Measurements from ENCODE around the gene PIP4K2B. TPM values are rescaled to one million over a fixed set of nuclear protein-coding genes. Genes with fewer than 3 reads are reported as not detected.

Gene PIP4K2B
- total RNA-seq, 1 experiment from 2014 or later = 47.4 TPM

DNA sequence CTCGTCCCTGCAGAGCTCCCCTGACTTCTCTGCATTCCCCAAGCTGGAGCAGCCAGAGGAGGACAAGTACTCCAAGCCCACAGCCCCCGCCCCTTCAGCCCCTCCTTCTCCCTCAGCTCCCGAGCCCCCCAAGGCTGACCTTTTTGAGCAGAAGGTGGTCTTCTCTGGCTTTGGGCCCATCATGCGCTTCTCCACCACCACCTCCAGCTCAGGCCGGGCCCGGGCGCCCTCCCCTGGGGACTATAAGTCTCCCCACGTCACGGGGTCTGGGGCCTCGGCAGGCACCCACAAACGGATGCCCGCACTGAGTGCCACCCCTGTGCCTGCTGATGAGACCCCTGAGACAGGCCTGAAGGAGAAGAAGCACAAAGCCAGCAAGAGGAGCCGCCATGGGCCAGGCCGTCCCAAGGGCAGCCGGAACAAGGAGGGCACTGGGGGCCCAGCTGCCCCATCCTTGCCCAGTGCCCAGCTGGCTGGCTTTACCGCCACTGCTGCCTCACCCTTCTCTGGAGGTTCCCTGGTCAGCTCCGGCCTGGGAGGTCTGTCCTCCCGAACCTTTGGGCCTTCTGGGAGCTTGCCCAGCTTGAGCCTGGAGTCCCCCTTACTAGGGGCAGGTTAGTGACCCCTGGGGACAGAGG, 82.9 kb downstream of the PIP4K2B start:
- Histone ChIP-seq H3K4me2 (no peak overlapping the region), H3F3A (ENCODE audit: insufficient read depth, low read depth) (peaks cover 37% of the 10 kb centered on the region; the same call in 1 of the 2 replicates), H3K36me3 (ENCODE audit: low read depth) (peaks cover 6% of the 10 kb centered on the region; the same call in 1 of the 2 replicates), H3K9me3 (ENCODE audit: insufficient read depth, low read depth) (no peaks in the 10 kb centered on the region), H3K4me1 (replicated peaks; ENCODE audit: insufficient read depth) (no peaks in the 10 kb centered on the region), H3K79me2 (ENCODE audit: low read depth) (no peaks in the 10 kb centered on the region), H3K4me3 (no peak overlapping the region), H3K9me2 (ENCODE audit: insufficient read depth) (no peaks in the 10 kb centered on the region), H4K20me1 (ENCODE audit: insufficient read depth) (no peaks in the 10 kb centered on the region; the same call in none of the 2 replicates), H3K27me3 (ENCODE audit: insufficient read depth, low read depth) (no peaks in the 10 kb centered on the region), H2AFZ (no peak overlapping the region), H3K27ac (no peak overlapping the region)
- no TSS peak for BruUV-seq (replicated peaks)
- intact Hi-C loops (cut with micrococcal nuclease; ENCODE audit: unreplicated experiment) = no loop called here
- no peak for TF ChIP-seq EZH2 (IDR thresholded peaks at IDR 0.05; ENCODE audit: low read depth)
- TF ChIP-seq, protein P1, sequence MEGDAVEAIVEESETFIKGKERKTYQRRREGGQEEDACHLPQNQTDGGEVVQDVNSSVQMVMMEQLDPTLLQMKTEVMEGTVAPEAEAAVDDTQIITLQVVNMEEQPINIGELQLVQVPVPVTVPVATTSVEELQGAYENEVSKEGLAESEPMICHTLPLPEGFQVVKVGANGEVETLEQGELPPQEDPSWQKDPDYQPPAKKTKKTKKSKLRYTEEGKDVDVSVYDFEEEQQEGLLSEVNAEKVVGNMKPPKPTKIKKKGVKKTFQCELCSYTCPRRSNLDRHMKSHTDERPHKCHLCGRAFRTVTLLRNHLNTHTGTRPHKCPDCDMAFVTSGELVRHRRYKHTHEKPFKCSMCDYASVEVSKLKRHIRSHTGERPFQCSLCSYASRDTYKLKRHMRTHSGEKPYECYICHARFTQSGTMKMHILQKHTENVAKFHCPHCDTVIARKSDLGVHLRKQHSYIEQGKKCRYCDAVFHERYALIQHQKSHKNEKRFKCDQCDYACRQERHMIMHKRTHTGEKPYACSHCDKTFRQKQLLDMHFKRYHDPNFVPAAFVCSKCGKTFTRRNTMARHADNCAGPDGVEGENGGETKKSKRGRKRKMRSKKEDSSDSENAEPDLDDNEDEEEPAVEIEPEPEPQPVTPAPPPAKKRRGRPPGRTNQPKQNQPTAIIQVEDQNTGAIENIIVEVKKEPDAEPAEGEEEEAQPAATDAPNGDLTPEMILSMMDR (conservative IDR thresholded peaks at IDR 0.05) = no peak
- ChIA-PET CTCF (interaction anchor here (0.7 kb wide), 1 partner anchor 39 kb away, joined by 3 read pairs; no protein-coding TSS in a partner anchor), POLR2A (ENCODE audit: unreplicated experiment) (no interaction called here)
- no peak for DNase-seq

Small RNAs within 50 kb of the gene (microRNA-seq; reads per million reads assigned to microRNA genes)
- gene MIR4726 (ENCODE audit: borderline number of aligned reads, borderline replicate concordance) (2.0 reads per million), gene MIR4727 (ENCODE audit: borderline number of aligned reads, borderline replicate concordance) (not detected)

Other genes with a start within 250 kb of the PIP4K2B start
- gene SRCIN1, start 193.6 kb downstream of the PIP4K2B start, total RNA-seq (2021) = 16.7 and 23.7 TPM in 2 replicates
- 8.4 and 10.6 TPM in 2 replicates for gene EPOP, start 124.6 kb downstream of the PIP4K2B start, total RNA-seq (2021)
- 113 and 127 TPM in 2 replicates for gene MLLT6, start 94.3 kb downstream of the PIP4K2B start, total RNA-seq (2021)
- 36.6 and 38.1 TPM in 2 replicates for gene CISD3, start 69.2 kb downstream of the PIP4K2B start, total RNA-seq (2021)
- gene PCGF2, start 51.2 kb downstream of the PIP4K2B start, total RNA-seq (2021) = 26.9 and 43.3 TPM in 2 replicates
- 262 and 278 TPM in 2 replicates for gene PSMB3, start 46.8 kb downstream of the PIP4K2B start, total RNA-seq (2021)
- gene CWC25, start 25.8 kb upstream of the PIP4K2B start, total RNA-seq (2021) = 13.7 and 13.9 TPM in 2 replicates
- gene RPL23, start 54.2 kb upstream of the PIP4K2B start, total RNA-seq (2021) = 1,146 and 1,262 TPM in 2 replicates
- gene LASP1, start 70.5 kb upstream of the PIP4K2B start, total RNA-seq (2021) = 220 and 309 TPM in 2 replicates
- gene FBXO47, start 167.8 kb upstream of the PIP4K2B start, total RNA-seq (2021) = not detected in 2 replicates